H9 (cell line): Measurements from ENCODE around the gene TKTL1. TPM values are rescaled to one million over a fixed set of nuclear protein-coding genes. Genes with fewer than 3 reads are reported as not detected.
A peak's percentile ranks its signal among the peaks of the same experiment; 100 is the strongest.

Experiments
- DNase-seq: peaks from one replicate; pipeline ENCODE4 v3.0.0-alpha.2; 2017
- H2AFZ ChIP-seq: one replicate; pipeline ENCODE4 v1.6.1; 2013; ENCODE audit warnings: mild to moderate bottlenecking, low read length, control low read depth, moderate library complexity
- H2AK5ac ChIP-seq: 2 replicates; pipeline ENCODE4 v1.6.1; 2013; ENCODE audit warnings: low read length, control low read depth, mixed read lengths; ENCODE audit not compliant: insufficient read length
- H2BK120ac ChIP-seq: one replicate; pipeline ENCODE4 v1.6.1; 2013; ENCODE audit warnings: low read depth, mild to moderate bottlenecking, low read length, control low read depth, inconsistent platforms; ENCODE audit not compliant: poor library complexity, severe bottlenecking
- H2BK12ac ChIP-seq: 2 replicates; pipeline ENCODE4 v1.6.1; 2013; ENCODE audit warnings: low read length, control low read depth, mixed read lengths, low read depth; ENCODE audit not compliant: insufficient read length
- H2BK15ac ChIP-seq: 2 replicates; pipeline ENCODE4 v1.6.1; 2013; ENCODE audit warnings: low read depth, low read length, control low read depth
- H2BK20ac ChIP-seq: one replicate; pipeline ENCODE4 v1.6.1; 2013; ENCODE audit warnings: low read depth, mild to moderate bottlenecking, low read length, control low read depth, inconsistent platforms; ENCODE audit not compliant: poor library complexity, severe bottlenecking
- H2BK5ac ChIP-seq: 2 replicates; pipeline ENCODE4 v1.6.1; 2013; ENCODE audit warnings: low read length, control low read depth, mixed read lengths; ENCODE audit not compliant: insufficient read length
- H3K14ac ChIP-seq: 2 replicates; pipeline ENCODE4 v1.6.1; 2013; ENCODE audit warnings: low read length, control low read depth; ENCODE audit not compliant: insufficient read depth
- H3K18ac ChIP-seq: 2 replicates; pipeline ENCODE4 v1.6.1; 2013; ENCODE audit warnings: low read depth, mild to moderate bottlenecking, mixed read lengths, low read length, control low read depth; ENCODE audit not compliant: insufficient read length
- H3K23ac ChIP-seq: 2 replicates; pipeline ENCODE4 v1.6.1; 2013; ENCODE audit warnings: low read length, control low read depth, mixed read lengths, low read depth; ENCODE audit not compliant: insufficient read length
- H3K23me2 ChIP-seq: 2 replicates; pipeline ENCODE4 v1.6.1; 2013; ENCODE audit warnings: low read depth, mild to moderate bottlenecking, mixed read lengths, low read length, control low read depth; ENCODE audit not compliant: insufficient read length, poor library complexity, severe bottlenecking
- H3K27ac ChIP-seq: 2 replicates; pipeline ENCODE4 v1.5.1; 2013; ENCODE audit warnings: low read length, control low read depth, mixed read lengths, low read depth; ENCODE audit not compliant: insufficient read length
- H3K27me3 ChIP-seq: 2 replicates; pipeline ENCODE4 v1.6.1; 2013; ENCODE audit warnings: low read length, control low read depth, inconsistent platforms; ENCODE audit not compliant: insufficient read depth
- H3K4ac ChIP-seq: 2 replicates; pipeline ENCODE4 v1.6.1; 2013; ENCODE audit warnings: low read depth, mild to moderate bottlenecking, control low read depth, inconsistent platforms, low read length, moderate library complexity
- H3K4me1 ChIP-seq: 2 replicates; pipeline ENCODE4 v1.6.1; 2013; ENCODE audit warnings: low read length, control low read depth, inconsistent platforms; ENCODE audit not compliant: insufficient read depth
- H3K4me2 ChIP-seq: 2 replicates; pipeline ENCODE4 v1.6.1; 2013; ENCODE audit warnings: low read length, control low read depth, mixed read lengths; ENCODE audit not compliant: insufficient read length, insufficient read depth
- H3K56ac ChIP-seq: 2 replicates; pipeline ENCODE4 v1.6.1; 2013; ENCODE audit warnings: low read depth, mild to moderate bottlenecking, mixed read lengths, low read length, control low read depth; ENCODE audit not compliant: insufficient read length
- H3K79me1 ChIP-seq: 2 replicates; pipeline ENCODE4 v1.6.1; 2013; ENCODE audit warnings: low read depth, mild to moderate bottlenecking, moderate library complexity, low read length, control low read depth, inconsistent platforms; ENCODE audit not compliant: insufficient read depth, poor library complexity, severe bottlenecking
- H3K79me2 ChIP-seq: 2 replicates; pipeline ENCODE4 v1.6.1; 2013; ENCODE audit warnings: low read length, control low read depth, inconsistent platforms; ENCODE audit not compliant: insufficient read depth
- H3K9ac ChIP-seq: 2 replicates; pipeline ENCODE4 v1.6.1; 2013; ENCODE audit warnings: low read length, control low read depth, mixed read lengths; ENCODE audit not compliant: insufficient read length; ENCODE audit errors: extremely low read depth
- H3K9me3 ChIP-seq: one replicate; pipeline ENCODE4 v1.6.1; 2013; ENCODE audit warnings: low read depth, low read length, inconsistent platforms; ENCODE audit not compliant: control insufficient read depth
- H3T11ph ChIP-seq: one replicate; pipeline ENCODE4 v1.6.1; 2013; ENCODE audit warnings: mild to moderate bottlenecking, low read length, control low read depth, inconsistent platforms
- H4K20me1 ChIP-seq: one replicate; pipeline ENCODE4 v1.6.1; 2013; ENCODE audit not compliant: control insufficient read depth, insufficient read length, insufficient read depth
- H4K5ac ChIP-seq: 2 replicates; pipeline ENCODE4 v1.6.1; 2013; ENCODE audit warnings: low read depth, mild to moderate bottlenecking, mixed read lengths, low read length, control low read depth; ENCODE audit not compliant: insufficient read length
- H4K8ac ChIP-seq: replicated peaks from 2 replicates; pipeline ENCODE4 v1.6.1; 2013; ENCODE audit warnings: low read length, control low read depth, mixed read lengths, low read depth; ENCODE audit not compliant: insufficient read length
- H4K91ac ChIP-seq: 2 replicates; pipeline ENCODE4 v1.6.1; 2013; ENCODE audit warnings: low read depth, mild to moderate bottlenecking, moderate library complexity, mixed read lengths, low read length, control low read depth; ENCODE audit not compliant: insufficient read length
- H3K27ac Mint-ChIP-seq, 3 experiments: 2 replicates in 2 of 3; 3 replicates in 1 of 3; pipeline ENCODE4 v1.8.0; 2020 to 2021; ENCODE audit warnings: mixed read lengths in 3 of 3, mild to moderate bottlenecking in 1 of 3, moderate library complexity in 1 of 3
- H3K27me3 Mint-ChIP-seq: 2 replicates; pipeline ENCODE4 v1.8.0; 2021; ENCODE audit warnings: low read depth, mild to moderate bottlenecking, moderate library complexity, mixed read lengths
- H3K36me3 Mint-ChIP-seq, 3 experiments: 2 replicates in 2 of 3; 3 replicates in 1 of 3; pipeline ENCODE4 v1.8.0; 2020 to 2021; ENCODE audit warnings: low read depth in 3 of 3, mixed read lengths in 3 of 3; ENCODE audit not compliant: insufficient read depth in 1 of 3
- H3K4me1 Mint-ChIP-seq, 2 experiments: 2 replicates each; pipeline ENCODE4 v1.8.0; 2020; ENCODE audit warnings: mixed read lengths in 2 of 2
- H3K4me3 Mint-ChIP-seq, 2 experiments: 2 replicates in 1 of 2; 3 replicates in 1 of 2; pipeline ENCODE4 v1.8.0; 2020 to 2021; ENCODE audit warnings: mild to moderate bottlenecking in 2 of 2, mixed read lengths in 2 of 2, moderate library complexity in 1 of 2
- H3K9me3 Mint-ChIP-seq, 2 experiments: 2 replicates in 1 of 2; 3 replicates in 1 of 2; pipeline ENCODE4 v1.8.0; 2020; ENCODE audit warnings: mild to moderate bottlenecking in 2 of 2, mixed read lengths in 2 of 2, moderate library complexity in 1 of 2
- WGBS: extraction: QIAGEN DNeasy Blood & Tissue Kit; methylation state at CpG from one replicate; pipeline ENCODE4 v1.1.7; 2013; ENCODE audit warnings: missing lambda C conversion rate, low lambda C conversion rate, mixed read lengths; ENCODE audit not compliant: insufficient read length; ENCODE audit errors: extremely low coverage; 5-methylcytosine and 5-hydroxymethylcytosine counted together
- total RNA-seq: library from RNA; stranded (reverse); gene quantifications from 2 replicates; pipeline ENCODE4 v1.2.1, GENCODE V29; 2021
- TF ChIP-seq, protein P1 (sequence below): fragments of 200-600 bp; sonication (generic); conservative IDR thresholded peaks from 3 replicates; pipeline ENCODE4 v1.8.0; 2021; ENCODE audit warnings: antibody characterized with exemption, mild to moderate bottlenecking

The TKTL1 gene
- total RNA-seq, 1 experiment from 2014 or later, result not detected

DNA sequence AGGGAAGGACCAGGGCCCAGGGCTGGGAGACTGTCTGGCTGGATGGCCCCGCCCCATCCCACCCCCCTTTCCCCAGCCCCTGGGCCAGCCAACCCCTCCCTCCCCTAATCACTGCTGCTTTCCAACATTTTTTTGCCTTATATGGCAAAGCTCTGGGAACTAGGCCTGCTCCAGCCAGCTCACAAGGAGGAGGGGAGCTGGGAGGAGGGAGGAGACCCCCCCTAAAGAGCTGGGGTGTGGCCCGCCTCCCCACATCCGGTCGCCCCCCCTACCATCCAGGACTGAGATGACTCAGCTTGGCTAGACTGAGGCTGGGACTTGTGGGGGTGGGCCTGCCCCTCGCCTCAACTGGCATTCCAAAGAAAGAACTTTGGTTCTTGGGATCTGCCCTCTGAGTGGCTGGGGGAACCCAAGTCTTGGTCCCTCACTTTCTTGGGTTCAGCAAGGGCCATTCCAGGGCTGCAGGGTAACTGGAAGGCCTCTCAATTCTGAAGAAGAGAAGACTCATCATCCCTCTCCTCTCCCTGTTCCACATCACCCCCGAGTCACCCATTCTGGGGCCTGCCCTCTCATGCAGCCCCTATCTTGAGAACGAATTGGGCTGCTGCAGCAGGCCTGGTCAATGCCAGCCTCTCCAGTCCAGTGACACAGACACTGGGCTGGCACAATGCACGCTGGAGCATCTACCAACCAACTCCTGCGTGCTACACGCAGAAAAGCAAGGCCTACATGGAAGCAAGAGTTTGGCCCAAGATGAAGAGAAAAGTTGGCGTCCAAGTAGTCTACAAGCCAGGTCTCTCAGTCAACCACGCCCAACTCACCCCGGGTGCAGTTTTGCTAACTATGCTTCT is 74.1 kb downstream of the TKTL1 start:
- H3K9ac ChIP-seq, result peak overlapping the region; percentile 95
- Mint-ChIP-seq H3K4me3 (peak overlapping the region; percentile 84 to 93), H3K36me3 (peaks cover 31 to 44% (median 40%) of the 10 kb centered on the region in 3 experiments), H3K4me1 (peaks cover 2 to 15% of the 10 kb centered on the region in 2 experiments; a peak in 2 of 4 replicates), H3K9me3 (peaks cover 42 to 53% of the 10 kb centered on the region in 2 experiments), H3K27me3 (peaks cover 5% of the 10 kb centered on the region), H3K27ac (peak overlapping the region; percentile 95 to 97 (median 96))
- H3K27me3 ChIP-seq, result no peaks in the 10 kb centered on the region
- no CpG with 5 or more reads among the region's 13 CpGs for WGBS
- H3K27ac ChIP-seq, result peak overlapping the region; percentile 5
- no peak overlapping the region for H2AFZ ChIP-seq
- peak overlapping the region; percentile 2 for H4K91ac ChIP-seq
- H4K20me1 ChIP-seq, result no peaks in the 10 kb centered on the region
- no peak overlapping the region for H3K4ac ChIP-seq
- H3K9me3 ChIP-seq, result no peaks in the 10 kb centered on the region
- H3K4me1 ChIP-seq, result no peaks in the 10 kb centered on the region
- H3K56ac ChIP-seq, result no peak overlapping the region
- H3K18ac ChIP-seq, result peak overlapping the region; percentile 86
- no peak overlapping the region for H4K8ac ChIP-seq
- no peak overlapping the region for H2BK20ac ChIP-seq
- no peak overlapping the region for H2BK15ac ChIP-seq
- no peak overlapping the region for H3K23ac ChIP-seq
- DNase-seq, result peak; percentile 88
- peak overlapping the region; percentile 59 for H3K4me2 ChIP-seq
- no peak overlapping the region for H3T11ph ChIP-seq
- H3K79me1 ChIP-seq, result no peaks in the 10 kb centered on the region
- peak overlapping the region; percentile 90 for H3K14ac ChIP-seq
- TF ChIP-seq, protein P1, sequence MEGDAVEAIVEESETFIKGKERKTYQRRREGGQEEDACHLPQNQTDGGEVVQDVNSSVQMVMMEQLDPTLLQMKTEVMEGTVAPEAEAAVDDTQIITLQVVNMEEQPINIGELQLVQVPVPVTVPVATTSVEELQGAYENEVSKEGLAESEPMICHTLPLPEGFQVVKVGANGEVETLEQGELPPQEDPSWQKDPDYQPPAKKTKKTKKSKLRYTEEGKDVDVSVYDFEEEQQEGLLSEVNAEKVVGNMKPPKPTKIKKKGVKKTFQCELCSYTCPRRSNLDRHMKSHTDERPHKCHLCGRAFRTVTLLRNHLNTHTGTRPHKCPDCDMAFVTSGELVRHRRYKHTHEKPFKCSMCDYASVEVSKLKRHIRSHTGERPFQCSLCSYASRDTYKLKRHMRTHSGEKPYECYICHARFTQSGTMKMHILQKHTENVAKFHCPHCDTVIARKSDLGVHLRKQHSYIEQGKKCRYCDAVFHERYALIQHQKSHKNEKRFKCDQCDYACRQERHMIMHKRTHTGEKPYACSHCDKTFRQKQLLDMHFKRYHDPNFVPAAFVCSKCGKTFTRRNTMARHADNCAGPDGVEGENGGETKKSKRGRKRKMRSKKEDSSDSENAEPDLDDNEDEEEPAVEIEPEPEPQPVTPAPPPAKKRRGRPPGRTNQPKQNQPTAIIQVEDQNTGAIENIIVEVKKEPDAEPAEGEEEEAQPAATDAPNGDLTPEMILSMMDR, result no peak
- H2BK12ac ChIP-seq, result no peak overlapping the region
- no peak overlapping the region for H2AK5ac ChIP-seq
- H2BK5ac ChIP-seq, result no peak overlapping the region
- peaks cover 5% of the 10 kb centered on the region for H3K23me2 ChIP-seq
- no peak overlapping the region for H2BK120ac ChIP-seq
- peaks cover 17% of the 10 kb centered on the region; the same call in 1 of the 2 replicates for H3K79me2 ChIP-seq
- peak overlapping the region; percentile 3 for H4K5ac ChIP-seq
